ENCODE data around the gene PSMD13. TPM values are rescaled to one million over a fixed set of nuclear protein-coding genes. Genes with fewer than 3 reads are reported as not detected.

Gene PSMD13
- polyA plus RNA-seq, 12 donors, result 87.0 to 117 (median 103) TPM; not detected in 1

- no peak for DNase-seq
These were observed 33.9 kb downstream of the PSMD13 start for GRCh38 chr11:270451-271318.

- no peak for DNase-seq
These were observed 34.5 kb downstream of the PSMD13 start for GRCh38 chr11:271319-271715.

- DNase-seq, result no peak
These were observed 35.6 kb downstream of the PSMD13 start for GRCh38 chr11:272195-272930.

- no peak for DNase-seq
These were observed 36.1 kb downstream of the PSMD13 start for GRCh38 chr11:272931-273198.

GRCh38 chr11:276219-276618, 39.4 kb downstream of the PSMD13 start:
- no peak for DNase-seq

GRCh38 chr11:278001-278951, 41.5 kb downstream of the PSMD13 start, which contains the start of gene NLRP6:
Gene NLRP6 (plus strand): TSS chr11:278407. CDS start chr11:278570, 163 bp downstream.
- DNase-seq, result no peak

GRCh38 chr11:279040-279965, 42.5 kb downstream of the PSMD13 start:
- DNase-seq, result no peak

GRCh38 chr11:279966-280705, 43.4 kb downstream of the PSMD13 start:
- DNase-seq, result no peak

- no peak for DNase-seq
These were observed 44.1 kb downstream of the PSMD13 start for GRCh38 chr11:280706-281485.

GRCh38 chr11:281486-282161, 44.8 kb downstream of the PSMD13 start:
- DNase-seq, result no peak

GRCh38 chr11:282171-282570, 45.4 kb downstream of the PSMD13 start:
- no peak for DNase-seq

- no peak for DNase-seq
These were observed 46.0 kb downstream of the PSMD13 start for GRCh38 chr11:282630-283360.

GRCh38 chr11:283405-284104, 46.8 kb downstream of the PSMD13 start:
- DNase-seq, result no peak

- no peak for DNase-seq
These were observed 47.6 kb downstream of the PSMD13 start for GRCh38 chr11:284105-285020.

GRCh38 chr11:285021-285893, 48.5 kb downstream of the PSMD13 start:
- no peak for DNase-seq

Measured in muscle of arm (tissue), 12 donors.